Measurements from ENCODE around the gene CMTM4.

The CMTM4 gene

GRCh38 chr16:66678337-66678736, 18.2 kb downstream of the CMTM4 start:
- TF ChIP-seq CTCF (IDR thresholded peaks at IDR 0.05; ENCODE audit: low read depth, low read length, missing control alignments) = no peak
- no peak for DNase-seq
- in situ Hi-C loops (cut with HindIII; ENCODE audit: low pct_ligation_motif_present, low sequenced_read_pairs) = no loop called here
- Histone ChIP-seq H3K27me3 (replicated peaks) (no peaks in the 10 kb centered on the region), H3K4me3 (ENCODE audit: low read depth, low read length) (no peak overlapping the region), H3K27ac (no peak overlapping the region), H3K36me3 (replicated peaks) (no peaks in the 10 kb centered on the region)

GRCh38 chr16:66677836-66678235, 18.7 kb downstream of the CMTM4 start:
- no peak overlapping the region for H3K4me3 ChIP-seq (ENCODE audit: low read depth, low read length)
- in situ Hi-C loops (cut with HindIII; ENCODE audit: low pct_ligation_motif_present, low sequenced_read_pairs) = no loop called here
- H3K27ac ChIP-seq = no peak overlapping the region
- H3K36me3 ChIP-seq (replicated peaks) = no peaks in the 10 kb centered on the region
- DNase-seq = no peak
- no peak for TF ChIP-seq CTCF (IDR thresholded peaks at IDR 0.05; ENCODE audit: low read depth, low read length, missing control alignments)
- no peaks in the 10 kb centered on the region for H3K27me3 ChIP-seq (replicated peaks)

GRCh38 chr16:66677179-66677578, 19.4 kb downstream of the CMTM4 start:
- Histone ChIP-seq H3K36me3 (replicated peaks) (no peaks in the 10 kb centered on the region), H3K4me3 (ENCODE audit: low read depth, low read length) (no peak overlapping the region), H3K27me3 (replicated peaks) (no peaks in the 10 kb centered on the region), H3K27ac (no peak overlapping the region)
- no peak for TF ChIP-seq CTCF (IDR thresholded peaks at IDR 0.05; ENCODE audit: low read depth, low read length, missing control alignments)
- DNase-seq = no peak
- in situ Hi-C loops (cut with HindIII; ENCODE audit: low pct_ligation_motif_present, low sequenced_read_pairs) = no loop called here

GRCh38 chr16:66676599-66676998, 19.9 kb downstream of the CMTM4 start:
- in situ Hi-C loops (cut with HindIII; ENCODE audit: low pct_ligation_motif_present, low sequenced_read_pairs) = no loop called here
- no peak for TF ChIP-seq CTCF (IDR thresholded peaks at IDR 0.05; ENCODE audit: low read depth, low read length, missing control alignments)
- H3K27ac ChIP-seq = no peak overlapping the region
- DNase-seq = no peak
- no peaks in the 10 kb centered on the region for H3K36me3 ChIP-seq (replicated peaks)
- no peaks in the 10 kb centered on the region for H3K27me3 ChIP-seq (replicated peaks)
- H3K4me3 ChIP-seq (ENCODE audit: low read depth, low read length) = no peak overlapping the region

- H3K4me3 ChIP-seq (ENCODE audit: low read depth, low read length) = no peak overlapping the region
- no peak overlapping the region for H3K27ac ChIP-seq
- TF ChIP-seq CTCF (IDR thresholded peaks at IDR 0.05; ENCODE audit: low read depth, low read length, missing control alignments) = no peak
- in situ Hi-C loops (cut with HindIII; ENCODE audit: low pct_ligation_motif_present, low sequenced_read_pairs) = no loop called here
- DNase-seq = no peak
- H3K36me3 ChIP-seq (replicated peaks) = no peaks in the 10 kb centered on the region
- no peaks in the 10 kb centered on the region for H3K27me3 ChIP-seq (replicated peaks)
These were observed 22.9 kb downstream of the CMTM4 start for GRCh38 chr16:66673691-66674090.

GRCh38 chr16:66670691-66671388, 25.7 kb downstream of the CMTM4 start:
- Histone ChIP-seq H3K27me3 (replicated peaks) (no peaks in the 10 kb centered on the region), H3K4me3 (ENCODE audit: low read depth, low read length) (no peak overlapping the region), H3K36me3 (replicated peaks) (no peaks in the 10 kb centered on the region), H3K27ac (no peak overlapping the region)
- in situ Hi-C loops (cut with HindIII; ENCODE audit: low pct_ligation_motif_present, low sequenced_read_pairs) = no loop called here
- no peak for TF ChIP-seq CTCF (IDR thresholded peaks at IDR 0.05; ENCODE audit: low read depth, low read length, missing control alignments)
- no peak for DNase-seq

All from brain microvascular endothelial cell (primary cell).